GM12878 (cell line): ENCODE measurements around the gene KCNK5. TPM values are rescaled to one million over a fixed set of nuclear protein-coding genes. Genes with fewer than 3 reads are reported as not detected.

Experiments
- ATAC-seq: fragments of 200-7000 bp; cut with Tn5 transposase; 3 replicates; pipeline ENCODE4 v1.9.1; 2020; ENCODE audit warnings: mild to moderate bottlenecking, moderate library complexity
- BruUV-seq: library from RNA; stranded (reverse); fragments of 400-500 nt; replicated peaks from 2 replicates; lab custom pipeline; 2021; lab: Mats Ljungman, UMichigan
- CTCF ChIA-PET: fragments of 300-600 bp; sonication (Branson Sonifier 250); formaldehyde crosslinking; extraction: SDS; loops from one replicate; lab custom pipeline; 2021; ENCODE audit warnings: inconsistent platforms; lab: Yijun Ruan, JAX
- POLR2A ChIA-PET: fragments of 350-600 bp; formaldehyde crosslinking; extraction: SDS; loops from one replicate; lab custom pipeline; 2021; ENCODE audit warnings: inconsistent platforms; lab: Charles Lee
- RAD21 ChIA-PET: fragments of 300-600 bp; sonication (Branson Sonifier 250); formaldehyde crosslinking; loops from one replicate; lab custom pipeline; 2023; ENCODE audit warnings: antibody characterized with exemption; ENCODE audit not compliant: unreplicated experiment; lab: Charles Lee
- SMC1A ChIA-PET: fragments of 300-600 bp; sonication (Branson Sonifier 250); formaldehyde crosslinking; loops from one replicate; lab custom pipeline; 2023; ENCODE audit not compliant: unreplicated experiment, uncharacterized antibody; lab: Charles Lee
- DNase-seq: peaks from one replicate; pipeline ENCODE4 v3.0.0-alpha.2; 2011; ENCODE audit warnings: low read depth, low spot score
- FAIRE-seq: peaks from 3 replicates; lab custom pipeline; 2011; peaks lifted over from hg19 to GRCh38; lab: Jason Lieb, UNC
- H2AFZ ChIP-seq: 2 replicates; pipeline ENCODE4 v1.6.0; 2011; ENCODE audit warnings: low read depth, low read length, control low read depth; ENCODE audit not compliant: control insufficient read depth
- H3K27ac ChIP-seq: 2 replicates; pipeline ENCODE4 v1.5.1; 2011; ENCODE audit warnings: control low read depth; ENCODE audit not compliant: control insufficient read depth, insufficient read depth
- H3K27me3 ChIP-seq, 2 experiments: replicated peaks in 1 of 2; 2 replicates each; pipeline versions ENCODE4 v1.6.0 to v1.6.1; 2011; ENCODE audit warnings: low read length in 1 of 2; ENCODE audit not compliant: control insufficient read depth in 2 of 2, insufficient read depth in 2 of 2
- H3K36me3 ChIP-seq, 2 experiments: 2 replicates each; pipeline ENCODE4 v1.5.1; 2011; ENCODE audit warnings: low read length in 1 of 2; ENCODE audit not compliant: control insufficient read depth in 2 of 2, insufficient read depth in 2 of 2
- H3K4me1 ChIP-seq: 2 replicates; pipeline ENCODE4 v1.6.1; 2011; ENCODE audit warnings: mild to moderate bottlenecking, low read length, moderate library complexity, mixed read lengths; ENCODE audit not compliant: control insufficient read depth, insufficient read depth
- H3K4me2 ChIP-seq: 2 replicates; pipeline ENCODE4 v1.6.0; 2011; ENCODE audit warnings: control low read depth; ENCODE audit not compliant: control insufficient read depth, insufficient read depth
- H3K4me3 ChIP-seq: fragments of 200-600 bp; sonication (generic); 2 replicates; pipeline ENCODE4 v1.5.1; 2016
- H3K79me2 ChIP-seq: 2 replicates; pipeline ENCODE4 v1.6.0; 2011; ENCODE audit warnings: low read length; ENCODE audit not compliant: control insufficient read depth, insufficient read depth
- H3K9ac ChIP-seq: 2 replicates; pipeline ENCODE4 v1.8.0; 2011; ENCODE audit warnings: low read length, control low read depth, mixed read lengths; ENCODE audit not compliant: control insufficient read depth, insufficient read depth
- H3K9me3 ChIP-seq: replicated peaks from 3 replicates; pipeline ENCODE4 v1.5.1; 2011; ENCODE audit warnings: mild to moderate bottlenecking, low read length; ENCODE audit not compliant: control insufficient read depth, insufficient read depth
- H4K20me1 ChIP-seq: 2 replicates; pipeline ENCODE4 v1.6.0; 2011; ENCODE audit not compliant: control insufficient read depth, insufficient read depth
- CBX5 ChIP-seq: sonication (generic); IDR thresholded peaks from 2 replicates; pipeline ENCODE4 v1.6.1; 2016; ENCODE audit warnings: low read depth, moderate library complexity, mild to moderate bottlenecking, inconsistent platforms
- CREM ChIP-seq: IDR thresholded peaks from 2 replicates; pipeline ENCODE4 v1.6.1; 2014; ENCODE audit warnings: antibody characterized with exemption, low read depth
- DPF2 ChIP-seq: fragments of 450-650 bp; IDR thresholded peaks from 2 replicates; pipeline ENCODE4 v1.6.1; 2017; ENCODE audit warnings: mild to moderate bottlenecking
- EZH2 ChIP-seq: IDR thresholded peaks from 2 replicates; pipeline ENCODE4 v1.6.1; 2012; ENCODE audit warnings: low read depth, mild to moderate bottlenecking, control low read depth, inconsistent platforms, low read length, borderline replicate concordance; ENCODE audit not compliant: control insufficient read depth
- MEF2A ChIP-seq: IDR thresholded peaks from 2 replicates; pipeline ENCODE4 v1.6.1; 2011; ENCODE audit warnings: low read depth, mild to moderate bottlenecking, low read length, moderate library complexity; ENCODE audit not compliant: insufficient read depth
- POLR2A ChIP-seq: IDR thresholded peaks from 2 replicates; pipeline ENCODE4 v1.6.1; 2011; ENCODE audit warnings: low read depth, mild to moderate bottlenecking, low read length
- TBL1XR1 ChIP-seq: IDR thresholded peaks from 2 replicates; pipeline ENCODE4 v1.6.1; 2012; ENCODE audit warnings: low read depth, low read length, improper control_type of control experiment
- in situ Hi-C: fragments of 300-500 bp; cut with MboI; formaldehyde crosslinking; loops from 9 replicates; pipeline ENCODE4 v1.14.3; 2018; ENCODE audit warnings: mixed read lengths
- intact Hi-C: fragments of 100-400 bp; cut with micrococcal nuclease; formaldehyde crosslinking; loops from one replicate; pipeline ENCODE4 v1.14.2; 2022; ENCODE audit not compliant: unreplicated experiment
- polyA plus RNA-seq, 11 experiments: library from polyadenylated mRNA; depleted of rRNA in 4 of 11; unstranded in 6 of 11; stranded (reverse) in 5 of 11; fragments of >200 nt; fragmentation: Nextera tagmentation in 4 of 11; fragmentation: Illumina TruSeq in 1 of 11; extraction: Ambion mirVana in 4 of 11; extraction: Trizol in 1 of 11; gene quantifications; 1 replicate in 1 of 11; 2 replicates in 10 of 11; pipeline versions ENCODE4 v1.2.1 to v1.2.3, GENCODE V29; 2011 to 2016; ENCODE audit warnings: inconsistent platforms in 2 of 11, missing spikeins in 2 of 11, low read depth in 1 of 11
- total RNA-seq, 4 experiments: library from RNA; depleted of rRNA in 3 of 4; stranded (reverse); fragments of >200 nt in 3 of 4; fragmentation: Illumina TruSeq in 1 of 4; extraction: Trizol in 1 of 4; gene quantifications; 2 replicates each; pipeline versions ENCODE4 v1.2.1 to v1.2.3, GENCODE V29; 2013 to 2021
- TF ChIP-seq, protein P1 (sequence below): fragments of 450-650 bp; IDR thresholded peaks from 2 replicates; pipeline ENCODE4 v1.6.1; 2016; ENCODE audit warnings: mild to moderate bottlenecking
- TF ChIP-seq, protein P2 (sequence below): fragments of 450-650 bp; IDR thresholded peaks from 2 replicates; pipeline ENCODE4 v1.6.1; 2017; ENCODE audit warnings: borderline replicate concordance

KCNK5 gene
- total and polyA plus RNA-seq, 10 of the 15 experiments (the other 5 are each of a cell fraction or from before 2014, with no cell fraction given): 0.11 to 4.2 (median 2.1) TPM

DNA sequence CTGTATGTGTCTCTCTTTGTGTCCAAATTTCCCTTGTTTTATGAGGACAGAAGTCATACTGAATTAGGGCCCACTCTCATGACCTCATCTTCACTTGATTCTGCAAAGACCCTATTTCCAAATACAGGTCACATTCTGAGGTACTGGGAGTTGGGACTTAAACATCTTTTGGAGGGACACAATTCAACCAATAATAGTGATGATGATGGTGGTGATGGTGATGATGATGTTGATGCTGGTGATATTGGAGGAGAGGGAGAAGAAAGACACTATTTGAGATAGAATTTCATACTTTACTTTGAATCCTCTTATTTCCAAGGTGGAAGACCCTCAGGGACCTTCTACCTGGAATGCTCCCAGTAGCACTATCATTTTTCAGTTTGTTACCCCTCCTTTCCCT lies 21.2 kb upstream of the KCNK5 start:
- intact Hi-C loops: no loop called here
- Histone ChIP-seq H3K27me3 (no peaks in the 10 kb centered on the region; a peak in 2 of 4 replicates), H3K4me3 (no peak overlapping the region), H3K4me2 (no peak overlapping the region), H2AFZ (no peak overlapping the region), H3K27ac (no peak overlapping the region), H3K9me3 (no peaks in the 10 kb centered on the region), H3K79me2 (no peaks in the 10 kb centered on the region), H3K4me1 (no peaks in the 10 kb centered on the region), H3K9ac (no peak overlapping the region), H3K36me3 (no peaks in the 10 kb centered on the region), H4K20me1 (no peaks in the 10 kb centered on the region)
- FAIRE-seq: no peak
- BruUV-seq: no TSS peak
- TF ChIP-seq DPF2: no peak
- TF ChIP-seq, protein P1, sequence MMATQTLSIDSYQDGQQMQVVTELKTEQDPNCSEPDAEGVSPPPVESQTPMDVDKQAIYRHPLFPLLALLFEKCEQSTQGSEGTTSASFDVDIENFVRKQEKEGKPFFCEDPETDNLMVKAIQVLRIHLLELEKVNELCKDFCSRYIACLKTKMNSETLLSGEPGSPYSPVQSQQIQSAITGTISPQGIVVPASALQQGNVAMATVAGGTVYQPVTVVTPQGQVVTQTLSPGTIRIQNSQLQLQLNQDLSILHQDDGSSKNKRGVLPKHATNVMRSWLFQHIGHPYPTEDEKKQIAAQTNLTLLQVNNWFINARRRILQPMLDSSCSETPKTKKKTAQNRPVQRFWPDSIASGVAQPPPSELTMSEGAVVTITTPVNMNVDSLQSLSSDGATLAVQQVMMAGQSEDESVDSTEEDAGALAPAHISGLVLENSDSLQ: no peak
- no peak for TF ChIP-seq MEF2A
- no peak for TF ChIP-seq EZH2
- TF ChIP-seq CREM: no peak
- TF ChIP-seq, protein P2, sequence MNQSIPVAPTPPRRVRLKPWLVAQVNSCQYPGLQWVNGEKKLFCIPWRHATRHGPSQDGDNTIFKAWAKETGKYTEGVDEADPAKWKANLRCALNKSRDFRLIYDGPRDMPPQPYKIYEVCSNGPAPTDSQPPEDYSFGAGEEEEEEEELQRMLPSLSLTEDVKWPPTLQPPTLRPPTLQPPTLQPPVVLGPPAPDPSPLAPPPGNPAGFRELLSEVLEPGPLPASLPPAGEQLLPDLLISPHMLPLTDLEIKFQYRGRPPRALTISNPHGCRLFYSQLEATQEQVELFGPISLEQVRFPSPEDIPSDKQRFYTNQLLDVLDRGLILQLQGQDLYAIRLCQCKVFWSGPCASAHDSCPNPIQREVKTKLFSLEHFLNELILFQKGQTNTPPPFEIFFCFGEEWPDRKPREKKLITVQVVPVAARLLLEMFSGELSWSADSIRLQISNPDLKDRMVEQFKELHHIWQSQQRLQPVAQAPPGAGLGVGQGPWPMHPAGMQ: no peak
- TF ChIP-seq CBX5: no peak
- no peak for TF ChIP-seq TBL1XR1
- no peak for TF ChIP-seq POLR2A
- RAD21 ChIA-PET: no interaction called here
- ATAC-seq: no peak
- CTCF ChIA-PET: no interaction called here
- in situ Hi-C loops: no loop called here
- no peak for DNase-seq
- POLR2A ChIA-PET: no interaction called here
- SMC1A ChIA-PET: interaction anchor here (0.8 kb wide), 1 partner anchor 698 kb away, joined by 3 read pairs; no protein-coding TSS in a partner anchor
